SK-N-SH (cell line): Measurements from ENCODE around the gene RAB7A. TPM values are rescaled to one million over a fixed set of nuclear protein-coding genes. Genes with fewer than 3 reads are reported as not detected.

Experiments used
- CTCF ChIA-PET: fragments of 300-600, 350-600 bp; formaldehyde crosslinking; extraction: SDS; loops from one replicate; lab custom pipeline; 2021; lab: Yijun Ruan, JAX
- POLR2A ChIA-PET: fragments of 350-600 bp; sonication (Branson Sonifier 250); formaldehyde crosslinking; extraction: SDS; loops from one replicate; lab custom pipeline; 2020; ENCODE audit warnings: antibody characterized with exemption, inconsistent platforms; lab: Yijun Ruan, JAX
- DNase-seq: peaks from one replicate; pipeline ENCODE4 v3.0.0; 2012
- H2AFZ ChIP-seq: fragments of 200-600 bp; sonication (generic); 2 replicates; pipeline ENCODE4 v1.8.1; 2016; ENCODE audit warnings: antibody characterized with exemption, mild to moderate bottlenecking, low read depth
- H3F3A ChIP-seq: fragments of 200-600 bp; sonication (generic); replicated peaks from 2 replicates; pipeline ENCODE3; 2016; ENCODE audit warnings: antibody characterized with exemption, mild to moderate bottlenecking; ENCODE audit not compliant: insufficient read depth
- H3K27ac ChIP-seq, 2 experiments: fragments of 200-500 bp in 1 of 2; fragments of 200-600 bp in 1 of 2; sonication (Bioruptor generic) in 1 of 2; sonication (generic), shearing (Covaris generic) in 1 of 2; 2 replicates each; pipeline versions ENCODE4 v1.5.1 to v1.6.1; 2014 to 2016; ENCODE audit warnings: low read depth in 2 of 2, inconsistent platforms in 1 of 2, low read length in 1 of 2, mild to moderate bottlenecking in 1 of 2, mixed read lengths in 1 of 2
- H3K27me3 ChIP-seq: fragments of 200-600 bp; sonication (generic), shearing (Covaris generic); 2 replicates; pipeline ENCODE4 v1.6.1; 2016; ENCODE audit warnings: mixed run types; ENCODE audit not compliant: insufficient read depth
- H3K36me3 ChIP-seq, 2 experiments: fragments of 200-500 bp in 1 of 2; fragments of 200-600 bp in 1 of 2; sonication (Bioruptor generic) in 1 of 2; sonication (generic) in 1 of 2; replicated peaks in 1 of 2; 2 replicates each; pipeline versions ENCODE3 to v1.5.1; 2014 to 2016; ENCODE audit warnings: low read length in 1 of 2, mild to moderate bottlenecking in 1 of 2; ENCODE audit not compliant: insufficient read depth in 2 of 2, control insufficient read depth in 1 of 2
- H3K4me1 ChIP-seq, 2 experiments: fragments of 200-500 bp in 1 of 2; fragments of 200-600 bp in 1 of 2; sonication (Bioruptor generic) in 1 of 2; sonication (generic), shearing (Covaris generic) in 1 of 2; 2 replicates each; pipeline versions ENCODE4 v1.5.1 to v1.6.1; 2014 to 2016; ENCODE audit warnings: low read depth in 1 of 2, low read length in 1 of 2, mixed run types in 1 of 2; ENCODE audit not compliant: insufficient read depth in 2 of 2, control insufficient read depth in 1 of 2
- H3K4me2 ChIP-seq: fragments of 200-600 bp; sonication (generic), shearing (Covaris generic); 2 replicates; pipeline ENCODE4 v1.6.1; 2017; ENCODE audit warnings: mixed run types
- H3K4me3 ChIP-seq, 2 experiments: fragments of 200-500 bp in 1 of 2; fragments of 200-600 bp in 1 of 2; sonication (Bioruptor generic) in 1 of 2; sonication (generic), shearing (Covaris generic) in 1 of 2; 2 replicates each; pipeline versions ENCODE4 v1.5.1 to v1.8.1; 2014 to 2016; ENCODE audit warnings: low read depth in 2 of 2, inconsistent platforms in 1 of 2, low read length in 1 of 2, mild to moderate bottlenecking in 1 of 2, mixed read lengths in 1 of 2, moderate library complexity in 1 of 2
- H3K79me2 ChIP-seq: fragments of 200-600 bp; sonication (generic); 2 replicates; pipeline ENCODE4 v1.8.1; 2017; ENCODE audit warnings: mild to moderate bottlenecking; ENCODE audit not compliant: insufficient read depth
- H3K9ac ChIP-seq: fragments of 200-600 bp; sonication (generic); 2 replicates; pipeline ENCODE4 v1.6.1; 2017; ENCODE audit warnings: mixed run types
- H3K9me2 ChIP-seq: fragments of 200-600 bp; sonication (generic); 2 replicates; pipeline ENCODE4 v1.6.1; 2017; ENCODE audit warnings: mixed run types
- H3K9me3 ChIP-seq: fragments of 200-600 bp; sonication (generic); 2 replicates; pipeline ENCODE4 v1.6.1; 2017; ENCODE audit warnings: mixed run types, mild to moderate bottlenecking, moderate library complexity
- H4K20me1 ChIP-seq: fragments of 200-600 bp; sonication (generic); 2 replicates; pipeline ENCODE4 v1.6.1; 2017; ENCODE audit warnings: mild to moderate bottlenecking, mixed run types; ENCODE audit not compliant: insufficient read depth
- CHD2 ChIP-seq: fragments of 150-350 bp; IDR thresholded peaks from 2 replicates; pipeline ENCODE4 v1.6.1; 2018; ENCODE audit warnings: low read length; ENCODE audit not compliant: partially characterized antibody
- EP300 ChIP-seq, 2 experiments: IDR thresholded peaks; 2 replicates each; pipeline versions ENCODE4 v1.4.0 to v1.6.1; 2012; ENCODE audit warnings: borderline replicate concordance in 1 of 2, low read depth in 1 of 2, low read length in 1 of 2
- EZH2phosphoT487 ChIP-seq: fragments of 200-600 bp; sonication (generic); IDR thresholded peaks from 2 replicates; pipeline ENCODE4 v1.6.1; 2017; ENCODE audit warnings: low read depth, mixed run types, mild to moderate bottlenecking, antibody characterized with exemption, moderate library complexity, borderline replicate concordance
- FOXM1 ChIP-seq: IDR thresholded peaks from 2 replicates; pipeline ENCODE4 v1.4.0; 2012; ENCODE audit warnings: low read depth, mild to moderate bottlenecking
- GABPA ChIP-seq: IDR thresholded peaks from 2 replicates; pipeline ENCODE4 v1.4.0; 2012; ENCODE audit warnings: low read depth, mild to moderate bottlenecking
- GATA2 ChIP-seq: sonication (generic); formaldehyde crosslinking; IDR thresholded peaks from 2 replicates; pipeline ENCODE4 v1.5.0; 2020; ENCODE audit warnings: mild to moderate bottlenecking, missing genetic modification reagents
- JUND ChIP-seq: IDR thresholded peaks from 2 replicates; pipeline ENCODE4 v1.4.0; 2012
- MXI1 ChIP-seq: IDR thresholded peaks from 2 replicates; pipeline ENCODE4 v1.6.1; 2012; ENCODE audit warnings: mild to moderate bottlenecking, low read depth, low read length, improper control_type of control experiment
- RAD21 ChIP-seq: IDR thresholded peaks from 2 replicates; pipeline ENCODE4 v1.6.1; 2012; ENCODE audit warnings: mild to moderate bottlenecking, low read length
- RFX5 ChIP-seq: IDR thresholded peaks from 2 replicates; pipeline ENCODE4 v1.6.1; 2012; ENCODE audit warnings: mild to moderate bottlenecking, improper control_type of control experiment, low read length
- RXRA ChIP-seq: IDR thresholded peaks from 2 replicates; pipeline ENCODE4 v1.4.0; 2012; ENCODE audit warnings: low read depth, mild to moderate bottlenecking, borderline replicate concordance
- SMC3 ChIP-seq: IDR thresholded peaks from 2 replicates; pipeline ENCODE4 v1.6.1; 2012; ENCODE audit warnings: low read depth, low read length, improper control_type of control experiment
- TAF1 ChIP-seq: IDR thresholded peaks from 2 replicates; pipeline ENCODE4 v1.6.1; 2012; ENCODE audit warnings: low read depth, mild to moderate bottlenecking, low read length, moderate library complexity, borderline replicate concordance
- TCF12 ChIP-seq: IDR thresholded peaks from 2 replicates; pipeline ENCODE4 v1.4.0; 2012
- TEAD4 ChIP-seq: IDR thresholded peaks from 2 replicates; pipeline ENCODE4 v1.4.0; 2012; ENCODE audit warnings: mild to moderate bottlenecking, borderline replicate concordance; ENCODE audit not compliant: insufficient read depth
- YY1 ChIP-seq: IDR thresholded peaks from 2 replicates; pipeline ENCODE4 v1.4.0; 2012; ENCODE audit warnings: low read depth, mild to moderate bottlenecking
- WGBS: methylation state at CpG from one replicate; pipeline ENCODE4 v1.1.6; 2017; ENCODE audit warnings: low lambda C conversion rate; 5-methylcytosine and 5-hydroxymethylcytosine counted together
- polyA plus RNA-seq, 3 experiments: library from polyadenylated mRNA; depleted of rRNA; stranded (reverse); fragments of >200 nt; gene quantifications; 2 replicates each; pipeline ENCODE4 v1.2.3, GENCODE V29; 2012
- TF ChIP-seq, protein P1 (sequence below): fragments of 150-350 bp; IDR thresholded peaks from 2 replicates; pipeline ENCODE4 v1.6.1; 2016; ENCODE audit warnings: mild to moderate bottlenecking, low read depth, low read length
- TF ChIP-seq, protein P2 (sequence below): IDR thresholded peaks from 2 replicates; pipeline ENCODE4 v1.6.1; 2012; ENCODE audit warnings: mild to moderate bottlenecking, low read depth, low read length, moderate library complexity
- TF ChIP-seq, protein P3 (sequence below): IDR thresholded peaks from 2 replicates; pipeline ENCODE4; 2012
- TF ChIP-seq, protein P4 (sequence below): IDR thresholded peaks from 2 replicates; pipeline ENCODE4 v1.4.0; 2012; ENCODE audit warnings: low read depth, borderline replicate concordance
- TF ChIP-seq, protein P5 (sequence below): IDR thresholded peaks from 2 replicates; pipeline ENCODE4 v1.4.0; 2012; ENCODE audit warnings: low read depth, borderline replicate concordance

Gene RAB7A
- polyA plus RNA-seq, 1 of the 3 experiments (the other 2 are of a cell fraction), result 271 TPM

DNA sequence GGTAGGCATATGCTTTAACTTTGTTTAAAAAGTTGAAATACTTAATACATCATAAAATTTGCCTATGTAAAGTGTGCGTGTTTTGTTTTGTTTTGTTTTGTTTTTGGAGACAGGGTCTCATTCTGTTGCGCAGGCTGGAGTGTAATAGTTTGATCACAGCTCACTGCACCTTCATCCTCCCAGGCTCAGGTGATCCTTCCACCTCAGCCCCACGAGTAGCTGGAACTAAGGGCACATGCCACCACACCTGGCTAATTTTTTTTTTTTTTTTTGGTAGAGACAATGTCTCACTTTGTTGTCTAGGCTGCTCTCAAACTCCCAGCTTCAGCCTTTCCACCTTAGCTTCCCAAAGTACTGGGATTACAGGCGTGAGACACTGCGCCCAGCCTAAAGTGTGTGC lies 42.5 kb downstream of the RAB7A start:
- no peaks in the 10 kb centered on the region for H3K9me2 ChIP-seq
- no peak overlapping the region for H3K27ac ChIP-seq
- peaks cover 0 to 5% of the 10 kb centered on the region in 2 experiments; a peak in 2 of 4 replicates for H3K4me1 ChIP-seq
- 98% methylated on average over 5 of the region's 5 CpGs for WGBS
- H3K79me2 ChIP-seq, result peaks cover 95% of the 10 kb centered on the region
- no peak overlapping the region for H3K4me3 ChIP-seq
- H3F3A ChIP-seq, result no peaks in the 10 kb centered on the region
- H3K36me3 ChIP-seq, result peaks cover 4 to 5% of the 10 kb centered on the region in 2 experiments
- no peak for TF ChIP-seq TCF12
- TF ChIP-seq MXI1, result no peak
- no peak for TF ChIP-seq RFX5
- TF ChIP-seq JUND, result no peak
- TF ChIP-seq GABPA, result no peak
- TF ChIP-seq FOXM1, result no peak
- TF ChIP-seq GATA2 (CRISPR knock-in tag), result no peak
- TF ChIP-seq, protein P1, sequence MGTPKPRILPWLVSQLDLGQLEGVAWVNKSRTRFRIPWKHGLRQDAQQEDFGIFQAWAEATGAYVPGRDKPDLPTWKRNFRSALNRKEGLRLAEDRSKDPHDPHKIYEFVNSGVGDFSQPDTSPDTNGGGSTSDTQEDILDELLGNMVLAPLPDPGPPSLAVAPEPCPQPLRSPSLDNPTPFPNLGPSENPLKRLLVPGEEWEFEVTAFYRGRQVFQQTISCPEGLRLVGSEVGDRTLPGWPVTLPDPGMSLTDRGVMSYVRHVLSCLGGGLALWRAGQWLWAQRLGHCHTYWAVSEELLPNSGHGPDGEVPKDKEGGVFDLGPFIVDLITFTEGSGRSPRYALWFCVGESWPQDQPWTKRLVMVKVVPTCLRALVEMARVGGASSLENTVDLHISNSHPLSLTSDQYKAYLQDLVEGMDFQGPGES, result no peak
- no peak for TF ChIP-seq CHD2
- TF ChIP-seq EZH2phosphoT487, result no peak
- TF ChIP-seq YY1, result no peak
- TF ChIP-seq, protein P2, sequence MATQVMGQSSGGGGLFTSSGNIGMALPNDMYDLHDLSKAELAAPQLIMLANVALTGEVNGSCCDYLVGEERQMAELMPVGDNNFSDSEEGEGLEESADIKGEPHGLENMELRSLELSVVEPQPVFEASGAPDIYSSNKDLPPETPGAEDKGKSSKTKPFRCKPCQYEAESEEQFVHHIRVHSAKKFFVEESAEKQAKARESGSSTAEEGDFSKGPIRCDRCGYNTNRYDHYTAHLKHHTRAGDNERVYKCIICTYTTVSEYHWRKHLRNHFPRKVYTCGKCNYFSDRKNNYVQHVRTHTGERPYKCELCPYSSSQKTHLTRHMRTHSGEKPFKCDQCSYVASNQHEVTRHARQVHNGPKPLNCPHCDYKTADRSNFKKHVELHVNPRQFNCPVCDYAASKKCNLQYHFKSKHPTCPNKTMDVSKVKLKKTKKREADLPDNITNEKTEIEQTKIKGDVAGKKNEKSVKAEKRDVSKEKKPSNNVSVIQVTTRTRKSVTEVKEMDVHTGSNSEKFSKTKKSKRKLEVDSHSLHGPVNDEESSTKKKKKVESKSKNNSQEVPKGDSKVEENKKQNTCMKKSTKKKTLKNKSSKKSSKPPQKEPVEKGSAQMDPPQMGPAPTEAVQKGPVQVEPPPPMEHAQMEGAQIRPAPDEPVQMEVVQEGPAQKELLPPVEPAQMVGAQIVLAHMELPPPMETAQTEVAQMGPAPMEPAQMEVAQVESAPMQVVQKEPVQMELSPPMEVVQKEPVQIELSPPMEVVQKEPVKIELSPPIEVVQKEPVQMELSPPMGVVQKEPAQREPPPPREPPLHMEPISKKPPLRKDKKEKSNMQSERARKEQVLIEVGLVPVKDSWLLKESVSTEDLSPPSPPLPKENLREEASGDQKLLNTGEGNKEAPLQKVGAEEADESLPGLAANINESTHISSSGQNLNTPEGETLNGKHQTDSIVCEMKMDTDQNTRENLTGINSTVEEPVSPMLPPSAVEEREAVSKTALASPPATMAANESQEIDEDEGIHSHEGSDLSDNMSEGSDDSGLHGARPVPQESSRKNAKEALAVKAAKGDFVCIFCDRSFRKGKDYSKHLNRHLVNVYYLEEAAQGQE, result no peak
- H4K20me1 ChIP-seq, result peaks cover 95% of the 10 kb centered on the region
- H3K9me3 ChIP-seq, result no peaks in the 10 kb centered on the region
- ChIA-PET POLR2A (no interaction called here), CTCF (interaction anchor here (0.8 to 1.3 kb wide), 2 partner anchors 9 to 27 kb away, joined by 3 to 4 read pairs; no protein-coding TSS in a partner anchor)
- no peak for DNase-seq
- H2AFZ ChIP-seq, result no peak overlapping the region
- no peak overlapping the region for H3K9ac ChIP-seq
- no peak overlapping the region for H3K4me2 ChIP-seq
- no peaks in the 10 kb centered on the region for H3K27me3 ChIP-seq

DNA sequence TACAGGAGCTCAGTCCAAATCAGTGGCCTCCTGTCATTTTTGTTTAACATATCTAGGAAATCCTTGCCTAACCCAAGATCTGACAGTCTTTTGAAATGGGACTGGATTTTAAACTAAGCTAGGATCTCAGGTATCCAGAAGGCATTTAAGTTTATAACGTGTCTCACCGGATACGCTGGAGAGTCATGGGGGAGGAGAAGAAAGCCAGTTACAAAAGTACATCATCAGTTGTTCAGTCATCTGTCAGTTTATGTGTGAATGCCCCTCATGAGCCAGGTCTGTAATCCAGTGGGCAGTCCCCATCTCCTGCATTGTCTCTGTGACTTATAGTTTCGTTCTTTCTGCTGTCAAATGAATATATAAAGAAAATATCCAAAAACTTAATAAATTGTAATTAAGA lies 44.4 kb downstream of the RAB7A start:
- Histone ChIP-seq H3K9ac (no peak overlapping the region), H3K4me3 (no peak overlapping the region), H2AFZ (no peak overlapping the region), H3K27me3 (no peaks in the 10 kb centered on the region), H3K4me2 (no peak overlapping the region), H3K9me3 (no peaks in the 10 kb centered on the region), H3K79me2 (peaks cover 94% of the 10 kb centered on the region), H3K9me2 (no peaks in the 10 kb centered on the region), H3K27ac (no peak overlapping the region), H4K20me1 (peaks cover 95% of the 10 kb centered on the region), H3F3A (no peaks in the 10 kb centered on the region), H3K4me1 (peaks cover 0 to 8% of the 10 kb centered on the region in 2 experiments; a peak in 2 of 4 replicates), H3K36me3 (peaks cover 0 to 1% of the 10 kb centered on the region in 2 experiments)
- no peak for DNase-seq
- 94% methylated on average over 4 of the region's 4 CpGs for WGBS
- ChIA-PET CTCF (interaction anchor here (0.6 to 1.3 kb wide), 2 partner anchors 90 to 152 kb away, joined by 3 to 5 read pairs; no protein-coding TSS in a partner anchor), POLR2A (no interaction called here)
- TF ChIP-seq SMC3 (no peak), TEAD4 (no peak), RAD21 (no peak), CHD2 (no peak), RXRA (no peak), EP300 (IDR thresholded peaks at IDR 0.05; ENCODE audit: borderline replicate concordance in 1 of 2, low read depth in 1 of 2, low read length in 1 of 2) (no peak), RFX5 (no peak), TAF1 (no peak)
- TF ChIP-seq, protein P3, sequence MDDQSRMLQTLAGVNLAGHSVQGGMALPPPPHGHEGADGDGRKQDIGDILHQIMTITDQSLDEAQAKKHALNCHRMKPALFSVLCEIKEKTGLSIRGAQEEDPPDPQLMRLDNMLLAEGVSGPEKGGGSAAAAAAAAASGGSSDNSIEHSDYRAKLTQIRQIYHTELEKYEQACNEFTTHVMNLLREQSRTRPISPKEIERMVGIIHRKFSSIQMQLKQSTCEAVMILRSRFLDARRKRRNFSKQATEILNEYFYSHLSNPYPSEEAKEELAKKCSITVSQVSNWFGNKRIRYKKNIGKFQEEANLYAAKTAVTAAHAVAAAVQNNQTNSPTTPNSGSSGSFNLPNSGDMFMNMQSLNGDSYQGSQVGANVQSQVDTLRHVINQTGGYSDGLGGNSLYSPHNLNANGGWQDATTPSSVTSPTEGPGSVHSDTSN, result no peak
- TF ChIP-seq, protein P4, sequence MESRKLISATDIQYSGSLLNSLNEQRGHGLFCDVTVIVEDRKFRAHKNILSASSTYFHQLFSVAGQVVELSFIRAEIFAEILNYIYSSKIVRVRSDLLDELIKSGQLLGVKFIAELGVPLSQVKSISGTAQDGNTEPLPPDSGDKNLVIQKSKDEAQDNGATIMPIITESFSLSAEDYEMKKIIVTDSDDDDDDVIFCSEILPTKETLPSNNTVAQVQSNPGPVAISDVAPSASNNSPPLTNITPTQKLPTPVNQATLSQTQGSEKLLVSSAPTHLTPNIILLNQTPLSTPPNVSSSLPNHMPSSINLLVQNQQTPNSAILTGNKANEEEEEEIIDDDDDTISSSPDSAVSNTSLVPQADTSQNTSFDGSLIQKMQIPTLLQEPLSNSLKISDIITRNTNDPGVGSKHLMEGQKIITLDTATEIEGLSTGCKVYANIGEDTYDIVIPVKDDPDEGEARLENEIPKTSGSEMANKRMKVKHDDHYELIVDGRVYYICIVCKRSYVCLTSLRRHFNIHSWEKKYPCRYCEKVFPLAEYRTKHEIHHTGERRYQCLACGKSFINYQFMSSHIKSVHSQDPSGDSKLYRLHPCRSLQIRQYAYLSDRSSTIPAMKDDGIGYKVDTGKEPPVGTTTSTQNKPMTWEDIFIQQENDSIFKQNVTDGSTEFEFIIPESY, result no peak
- TF ChIP-seq, protein P5, sequence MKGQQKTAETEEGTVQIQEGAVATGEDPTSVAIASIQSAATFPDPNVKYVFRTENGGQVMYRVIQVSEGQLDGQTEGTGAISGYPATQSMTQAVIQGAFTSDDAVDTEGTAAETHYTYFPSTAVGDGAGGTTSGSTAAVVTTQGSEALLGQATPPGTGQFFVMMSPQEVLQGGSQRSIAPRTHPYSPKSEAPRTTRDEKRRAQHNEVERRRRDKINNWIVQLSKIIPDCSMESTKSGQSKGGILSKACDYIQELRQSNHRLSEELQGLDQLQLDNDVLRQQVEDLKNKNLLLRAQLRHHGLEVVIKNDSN, result no peak
